Brain pericyte (primary cell): ENCODE data around the gene SRGAP3.
"Not testable (repeated sequence)": the region's sequence is repeated elsewhere in the genome, so short reads cannot be mapped to it uniquely, and the experiment has no call there.

Source experiments
- DNase-seq: peaks from one replicate; pipeline ENCODE4 v3.0.0-alpha.2; 2012; ENCODE audit warnings: low read depth, low spot score

SRGAP3 gene

GRCh38 chr3:9087831-9088413, 161.5 kb downstream of the SRGAP3 start:
- DNase-seq = no peak

GRCh38 chr3:9085428-9085827, 164.0 kb downstream of the SRGAP3 start:
- not testable (repeated sequence) for DNase-seq

GRCh38 chr3:9081184-9081818, 168.1 kb downstream of the SRGAP3 start:
- no peak for DNase-seq

GRCh38 chr3:9080163-9080562, 169.3 kb downstream of the SRGAP3 start:
- DNase-seq = no peak

GRCh38 chr3:9079676-9080075, 169.8 kb downstream of the SRGAP3 start:
- no peak for DNase-seq

- DNase-seq = no peak
Measured at GRCh38 chr3:9078561-9079240, 170.7 kb downstream of the SRGAP3 start.

- no peak for DNase-seq
Measured at GRCh38 chr3:9077029-9077428, 172.4 kb downstream of the SRGAP3 start.

GRCh38 chr3:9075762-9076161, 173.7 kb downstream of the SRGAP3 start:
- no peak for DNase-seq

- no peak for DNase-seq
Measured at GRCh38 chr3:9074079-9074478, 175.4 kb downstream of the SRGAP3 start.

GRCh38 chr3:9072667-9073009, 176.8 kb downstream of the SRGAP3 start:
- no peak for DNase-seq

- no peak for DNase-seq
Measured at GRCh38 chr3:9071936-9072666, 177.3 kb downstream of the SRGAP3 start.

- no peak for DNase-seq
Measured at GRCh38 chr3:9070961-9071360, 178.5 kb downstream of the SRGAP3 start.

- DNase-seq = no peak
Measured at GRCh38 chr3:9069971-9070370, 179.5 kb downstream of the SRGAP3 start.

GRCh38 chr3:9068051-9068450, 181.4 kb downstream of the SRGAP3 start:
- DNase-seq = no peak

GRCh38 chr3:9067352-9067975, 182.0 kb downstream of the SRGAP3 start:
- peak; percentile 20 for DNase-seq

GRCh38 chr3:9066775-9067174, 182.7 kb downstream of the SRGAP3 start:
- DNase-seq = no peak

GRCh38 chr3:9066141-9066540, 183.3 kb downstream of the SRGAP3 start:
- DNase-seq = no peak

- DNase-seq = no peak
Measured at GRCh38 chr3:9064850-9065249, 184.6 kb downstream of the SRGAP3 start.

- no peak for DNase-seq
Measured at GRCh38 chr3:9064251-9064650, 185.2 kb downstream of the SRGAP3 start.

- DNase-seq = no peak
Measured at GRCh38 chr3:9062570-9062969, 186.9 kb downstream of the SRGAP3 start.

- no peak for DNase-seq
Measured at GRCh38 chr3:9061634-9062033, 187.8 kb downstream of the SRGAP3 start.
